OCI-LY3 (cell line): ENCODE measurements around the gene TSPAN16.

Experiments
- H2AFZ ChIP-seq: fragments of 200-600, 300-600 bp; shearing (Covaris generic); 2 replicates; pipeline ENCODE4 v1.6.0; 2014; ENCODE audit warnings: antibody characterized with exemption, low read depth, low read length
- H3K27ac ChIP-seq: fragments of 200-600, 300-600 bp; sonication (generic); 2 replicates; pipeline ENCODE4 v1.5.1; 2014; ENCODE audit warnings: mild to moderate bottlenecking, low read length, moderate library complexity, mixed read lengths
- H3K27me3 ChIP-seq: fragments of 200-600, 300-600 bp; sonication (generic); 2 replicates; pipeline ENCODE4 v1.6.1; 2014; ENCODE audit warnings: low read depth, low read length, mixed read lengths
- H3K36me3 ChIP-seq: fragments of 200-600, 300-600 bp; sonication (generic); replicated peaks from 2 replicates; pipeline ENCODE3; 2014; ENCODE audit warnings: low read depth, low read length, mixed read lengths
- H3K4me1 ChIP-seq: fragments of 300-600, 200-600 bp; sonication (generic); 2 replicates; pipeline ENCODE4 v1.6.1; 2014; ENCODE audit warnings: low read length, mixed read lengths
- H3K4me2 ChIP-seq: fragments of 200-600, 300-600 bp; sonication (generic); 2 replicates; pipeline ENCODE4 v1.6.1; 2014; ENCODE audit warnings: low read length, mixed read lengths
- H3K4me3 ChIP-seq: fragments of 300-600, 200-600 bp; sonication (generic); 2 replicates; pipeline ENCODE4 v1.5.1; 2014; ENCODE audit warnings: antibody characterized with exemption, mild to moderate bottlenecking, low read length, moderate library complexity
- H3K79me2 ChIP-seq: fragments of 300-600, 200-600 bp; shearing (Covaris generic); 2 replicates; pipeline ENCODE4 v1.6.1; 2014; ENCODE audit warnings: mild to moderate bottlenecking, low read length, mixed read lengths
- H3K9ac ChIP-seq: fragments of 300-600, 200-600 bp; shearing (Covaris generic); 2 replicates; pipeline ENCODE4 v1.6.0; 2014; ENCODE audit warnings: mild to moderate bottlenecking, low read length, moderate library complexity
- H3K9me3 ChIP-seq: fragments of 200-600, 300-600 bp; shearing (Covaris generic); 2 replicates; pipeline ENCODE4 v1.6.1; 2014; ENCODE audit warnings: low read length, mixed read lengths; ENCODE audit not compliant: insufficient read depth
- H4K20me1 ChIP-seq: fragments of 200-600, 300-600 bp; sonication (generic); 2 replicates; pipeline ENCODE4 v1.6.1; 2016; ENCODE audit warnings: low read length, mixed read lengths; ENCODE audit not compliant: insufficient read depth
- EZH2phosphoT487 ChIP-seq: fragments of 200-600 bp; shearing (Covaris generic); IDR thresholded peaks from 2 replicates; pipeline ENCODE4 v1.6.1; 2018; ENCODE audit warnings: antibody characterized with exemption, mixed run types, low read depth
- TF ChIP-seq, protein P1 (sequence below): fragments of 200-600, 300-600 bp; sonication (generic); IDR thresholded peaks from 2 replicates; pipeline ENCODE4 v1.5.1; 2014; ENCODE audit warnings: antibody characterized with exemption, low read length, low read depth

The TSPAN16 gene

GRCh38 chr19:11264452-11265176 is 31.3 kb upstream of the TSPAN16 start:
- Histone ChIP-seq H3K36me3 (no peaks in the 10 kb centered on the region), H3K27me3 (peaks cover 12% of the 10 kb centered on the region; the same call in 1 of the 2 replicates), H3K79me2 (no peaks in the 10 kb centered on the region), H4K20me1 (no peaks in the 10 kb centered on the region), H3K9ac (no peak overlapping the region), H2AFZ (no peak overlapping the region), H3K4me1 (peaks cover 8% of the 10 kb centered on the region; the same call in 1 of the 2 replicates), H3K27ac (no peak overlapping the region), H3K4me2 (no peak overlapping the region), H3K4me3 (no peak overlapping the region), H3K9me3 (no peaks in the 10 kb centered on the region)
- TF ChIP-seq EZH2phosphoT487, result no peak
- TF ChIP-seq, protein P1, sequence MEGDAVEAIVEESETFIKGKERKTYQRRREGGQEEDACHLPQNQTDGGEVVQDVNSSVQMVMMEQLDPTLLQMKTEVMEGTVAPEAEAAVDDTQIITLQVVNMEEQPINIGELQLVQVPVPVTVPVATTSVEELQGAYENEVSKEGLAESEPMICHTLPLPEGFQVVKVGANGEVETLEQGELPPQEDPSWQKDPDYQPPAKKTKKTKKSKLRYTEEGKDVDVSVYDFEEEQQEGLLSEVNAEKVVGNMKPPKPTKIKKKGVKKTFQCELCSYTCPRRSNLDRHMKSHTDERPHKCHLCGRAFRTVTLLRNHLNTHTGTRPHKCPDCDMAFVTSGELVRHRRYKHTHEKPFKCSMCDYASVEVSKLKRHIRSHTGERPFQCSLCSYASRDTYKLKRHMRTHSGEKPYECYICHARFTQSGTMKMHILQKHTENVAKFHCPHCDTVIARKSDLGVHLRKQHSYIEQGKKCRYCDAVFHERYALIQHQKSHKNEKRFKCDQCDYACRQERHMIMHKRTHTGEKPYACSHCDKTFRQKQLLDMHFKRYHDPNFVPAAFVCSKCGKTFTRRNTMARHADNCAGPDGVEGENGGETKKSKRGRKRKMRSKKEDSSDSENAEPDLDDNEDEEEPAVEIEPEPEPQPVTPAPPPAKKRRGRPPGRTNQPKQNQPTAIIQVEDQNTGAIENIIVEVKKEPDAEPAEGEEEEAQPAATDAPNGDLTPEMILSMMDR, result no peak

GRCh38 chr19:11265177-11265784 is 30.7 kb upstream of the TSPAN16 start:
- no peak overlapping the region for H3K27ac ChIP-seq
- H3K36me3 ChIP-seq, result no peaks in the 10 kb centered on the region
- no peak overlapping the region for H2AFZ ChIP-seq
- H3K79me2 ChIP-seq, result no peaks in the 10 kb centered on the region
- TF ChIP-seq, protein P1, result no peak
- TF ChIP-seq EZH2phosphoT487, result no peak
- H3K9me3 ChIP-seq, result no peaks in the 10 kb centered on the region
- no peak overlapping the region for H3K4me3 ChIP-seq
- H3K4me2 ChIP-seq, result no peak overlapping the region
- no peaks in the 10 kb centered on the region for H4K20me1 ChIP-seq
- H3K9ac ChIP-seq, result no peak overlapping the region
- peaks cover 12% of the 10 kb centered on the region; the same call in 1 of the 2 replicates for H3K27me3 ChIP-seq
- peaks cover 8% of the 10 kb centered on the region; the same call in 1 of the 2 replicates for H3K4me1 ChIP-seq

DNA sequence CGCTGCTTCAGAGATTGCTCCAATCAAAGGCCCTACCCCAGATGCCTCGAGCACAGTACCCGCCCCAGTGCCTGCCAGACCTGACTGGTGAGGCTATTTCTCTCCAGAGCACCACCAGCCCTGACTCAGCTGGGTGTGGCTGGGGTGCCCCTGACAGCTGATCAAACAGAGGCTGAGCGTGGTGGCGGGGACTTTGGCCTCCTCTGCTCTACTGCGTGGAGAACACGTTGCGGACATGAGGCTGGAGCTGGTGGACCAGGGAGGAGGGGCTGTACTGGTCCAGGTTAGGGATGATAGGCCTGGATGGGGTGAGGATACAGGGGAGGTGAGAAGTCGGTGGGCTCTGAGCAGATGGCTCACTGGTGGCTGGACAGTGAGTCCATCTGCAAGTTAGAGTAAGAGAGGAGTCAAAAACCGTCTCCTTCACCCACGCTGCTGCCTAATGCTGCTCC is 30.1 kb upstream of the TSPAN16 start:
- no peak overlapping the region for H3K4me2 ChIP-seq
- H3K4me3 ChIP-seq, result no peak overlapping the region
- H3K4me1 ChIP-seq, result peaks cover 8% of the 10 kb centered on the region; the same call in 1 of the 2 replicates
- no peaks in the 10 kb centered on the region for H3K79me2 ChIP-seq
- H2AFZ ChIP-seq, result no peak overlapping the region
- no peaks in the 10 kb centered on the region for H4K20me1 ChIP-seq
- H3K27ac ChIP-seq, result no peak overlapping the region
- H3K36me3 ChIP-seq, result no peaks in the 10 kb centered on the region
- no peak overlapping the region for H3K9ac ChIP-seq
- no peaks in the 10 kb centered on the region for H3K9me3 ChIP-seq
- H3K27me3 ChIP-seq, result peaks cover 12% of the 10 kb centered on the region; the same call in 1 of the 2 replicates
- TF ChIP-seq, protein P1, result no peak
- no peak for TF ChIP-seq EZH2phosphoT487

DNA sequence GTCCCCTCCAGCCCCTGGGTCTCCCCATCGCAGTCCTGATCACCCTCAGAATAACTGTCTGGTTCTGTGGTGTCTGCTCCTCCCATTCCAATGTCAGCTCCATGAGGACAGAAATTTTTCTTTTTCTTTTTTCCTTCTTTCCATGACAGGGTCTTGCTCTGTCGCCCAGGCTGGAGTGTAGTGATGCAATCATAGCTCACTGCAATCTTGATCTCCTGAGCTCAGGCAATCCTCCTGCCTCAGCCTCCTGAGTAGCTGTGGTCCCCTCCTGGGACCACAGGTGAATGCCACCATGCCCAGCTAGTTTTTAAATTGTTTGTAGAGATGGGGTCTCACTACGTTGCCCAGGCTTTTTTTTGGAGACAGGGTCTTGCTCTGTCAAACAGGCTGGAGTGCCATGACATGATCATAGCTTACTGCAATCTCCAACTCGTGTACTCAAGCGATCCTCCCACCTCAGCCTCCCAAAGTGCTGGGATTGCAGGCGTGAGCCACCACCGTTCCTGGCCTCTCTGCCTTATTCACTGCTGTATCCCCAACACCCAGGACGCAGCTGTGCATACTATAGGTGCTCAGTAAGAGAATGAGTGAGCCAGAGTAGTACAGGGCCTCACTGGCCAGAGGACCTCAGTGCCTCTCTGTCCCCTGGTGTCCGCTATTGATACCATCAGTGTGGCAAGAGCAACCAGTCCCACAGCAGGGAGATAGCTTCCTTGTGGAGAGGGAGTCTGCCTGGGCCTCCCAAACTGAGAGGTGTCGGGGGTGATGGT is 28.5 kb upstream of the TSPAN16 start:
- no peaks in the 10 kb centered on the region for H3K79me2 ChIP-seq
- no peak overlapping the region for H3K27ac ChIP-seq
- TF ChIP-seq EZH2phosphoT487, result no peak
- TF ChIP-seq, protein P1, result no peak
- no peak overlapping the region for H3K9ac ChIP-seq
- H3K4me1 ChIP-seq, result peaks cover 3% of the 10 kb centered on the region; the same call in 1 of the 2 replicates
- H3K9me3 ChIP-seq, result no peaks in the 10 kb centered on the region
- H3K27me3 ChIP-seq, result 0 out of 2 replicates have a peak, but pooled peaks cover 9% of the 10 kb centered on the region
- H4K20me1 ChIP-seq, result no peaks in the 10 kb centered on the region
- no peak overlapping the region for H3K4me2 ChIP-seq
- H2AFZ ChIP-seq, result no peak overlapping the region
- no peaks in the 10 kb centered on the region for H3K36me3 ChIP-seq
- no peak overlapping the region for H3K4me3 ChIP-seq
